PC-3 (cell line): ENCODE results near the gene KCTD5. TPM values are rescaled to one million over a fixed set of nuclear protein-coding genes. Genes with fewer than 3 reads are reported as not detected.
"Not testable (repeated sequence)": the region's sequence is repeated elsewhere in the genome, so short reads cannot be mapped to it uniquely, and the experiment has no call there.

Source experiments
- ATAC-seq: fragments of 200-7000 bp; cut with Tn5 transposase; 2 replicates; pipeline ENCODE4 v1.9.1; 2020; ENCODE audit warnings: mild to moderate bottlenecking, moderate library complexity
- BruUV-seq: library from RNA; stranded (reverse); fragments of 400-500 nt; replicated peaks from 2 replicates; lab custom pipeline; 2021; lab: Mats Ljungman, UMichigan
- CTCF ChIA-PET: fragments of 300-600 bp; sonication (Branson Sonifier 250); formaldehyde crosslinking; loops from one replicate; lab custom pipeline; 2022; ENCODE audit warnings: antibody characterized with exemption; lab: Charles Lee
- POLR2A ChIA-PET: fragments of 300-600 bp; sonication (Branson Sonifier 250); formaldehyde crosslinking; loops from one replicate; lab custom pipeline; 2022; ENCODE audit warnings: antibody characterized with exemption; ENCODE audit not compliant: unreplicated experiment; lab: Charles Lee
- DNase-seq: peaks from one replicate; pipeline ENCODE4 v3.0.0-alpha.2; 2015
- H2AFZ ChIP-seq: fragments of 300-600 bp; sonication (generic); 2 replicates; pipeline ENCODE4 v1.6.0; 2016; ENCODE audit warnings: antibody characterized with exemption, low read length
- H3F3A ChIP-seq: fragments of 300-600 bp; sonication (generic); one replicate; pipeline ENCODE4 v1.6.0; 2017; ENCODE audit warnings: antibody characterized with exemption, low read length, control low read depth, mild to moderate bottlenecking; ENCODE audit not compliant: unreplicated experiment
- H3K27ac ChIP-seq: fragments of 300-600 bp; sonication (generic); 2 replicates; pipeline ENCODE4 v1.5.1; 2016; ENCODE audit warnings: mild to moderate bottlenecking, low read length
- H3K27me3 ChIP-seq: fragments of 300-600 bp; sonication (generic); 2 replicates; pipeline ENCODE4 v1.6.1; 2016; ENCODE audit warnings: low read length, mixed read lengths
- H3K36me3 ChIP-seq: fragments of 300-600 bp; sonication (generic); 2 replicates; pipeline ENCODE4 v1.6.1; 2016; ENCODE audit warnings: low read depth, mixed run types, low read length, mixed read lengths
- H3K4me1 ChIP-seq: fragments of 300-600 bp; sonication (generic); 2 replicates; pipeline ENCODE4 v1.5.1; 2016; ENCODE audit warnings: low read length; ENCODE audit not compliant: insufficient read depth
- H3K4me2 ChIP-seq: fragments of 300-600 bp; sonication (generic); 2 replicates; pipeline ENCODE4 v1.6.0; 2016; ENCODE audit warnings: low read length
- H3K4me3 ChIP-seq: fragments of 300-600 bp; sonication (generic); 2 replicates; pipeline ENCODE4 v1.5.1; 2016; ENCODE audit warnings: mild to moderate bottlenecking, low read length, mixed read lengths
- H3K79me2 ChIP-seq: fragments of 300-600 bp; sonication (generic); 2 replicates; pipeline ENCODE4 v1.6.1; 2017; ENCODE audit warnings: low read length, mixed read lengths
- H3K9ac ChIP-seq: fragments of 300-600 bp; sonication (generic); 2 replicates; pipeline ENCODE4 v1.6.0; 2016; ENCODE audit warnings: mild to moderate bottlenecking, low read length
- H3K9me2 ChIP-seq: fragments of 300-600 bp; sonication (generic); replicated peaks from 2 replicates; pipeline ENCODE4 v1.6.1; 2016; ENCODE audit warnings: mixed run types, low read length, mixed read lengths
- H3K9me3 ChIP-seq: fragments of 300-600 bp; sonication (generic); 2 replicates; pipeline ENCODE4 v1.6.1; 2016; ENCODE audit warnings: low read length, mixed read lengths
- H4K20me1 ChIP-seq: fragments of 300-600 bp; sonication (generic); 2 replicates; pipeline ENCODE4 v1.6.1; 2016; ENCODE audit warnings: low read length, mixed read lengths
- CTCF ChIP-seq: fragments of 300-600 bp; sonication (generic); conservative IDR thresholded peaks from 2 replicates; pipeline ENCODE4 v1.5.1; 2017; ENCODE audit warnings: antibody characterized with exemption, low read depth, mild to moderate bottlenecking, low read length
- EZH2 ChIP-seq: fragments of 300-600 bp; sonication (generic); IDR thresholded peaks from one replicate; pipeline ENCODE4 v1.6.1; 2017; ENCODE audit warnings: antibody characterized with exemption, mild to moderate bottlenecking, low read length; ENCODE audit not compliant: unreplicated experiment
- EZH2phosphoT487 ChIP-seq: fragments of 300-600 bp; sonication (generic); IDR thresholded peaks from 2 replicates; pipeline ENCODE4 v1.6.1; 2018; ENCODE audit warnings: mild to moderate bottlenecking, antibody characterized with exemption, low read length, borderline replicate concordance
- intact Hi-C: fragments of 100-400 bp; cut with micrococcal nuclease; formaldehyde crosslinking; loops from 2 replicates; pipeline ENCODE4 v1.9.0; 2023
- total RNA-seq: library from RNA; depleted of rRNA; stranded (reverse); fragments of >200 nt; gene quantifications from 2 replicates; pipeline ENCODE4 v1.2.3, GENCODE V29; 2014

The KCTD5 gene
- total RNA-seq, 1 experiment from 2014 or later: 52.2 TPM

GRCh38 chr16:2720719-2721633, 38.7 kb downstream of the KCTD5 start:
- Histone ChIP-seq H3F3A (no peaks in the 10 kb centered on the region), H3K36me3 (no peaks in the 10 kb centered on the region), H4K20me1 (no peaks in the 10 kb centered on the region), H3K27ac (peak overlapping the region; percentile 42; the same call in 1 of the 2 replicates), H3K9ac (peak overlapping the region; percentile 79), H2AFZ (peak overlapping the region; percentile 77), H3K27me3 (no peaks in the 10 kb centered on the region), H3K4me1 (peaks cover 15% of the 10 kb centered on the region), H3K79me2 (no peaks in the 10 kb centered on the region), H3K4me2 (peak overlapping the region; percentile 73), H3K9me2 (no peaks in the 10 kb centered on the region), H3K9me3 (no peaks in the 10 kb centered on the region), H3K4me3 (peak overlapping the region; percentile 68)
- intact Hi-C loops: loop anchor here (5.0 kb wide), 1 partner anchor 39 kb away; the partner anchor contains the start of gene KCTD5
- DNase-seq (peak; percentile 80), ATAC-seq (peak; percentile 78)
- TF ChIP-seq EZH2: no peak
- no peak for TF ChIP-seq EZH2phosphoT487
- TF ChIP-seq CTCF: 0 out of 2 replicates have a peak, but pooled peaks have one; percentile 17
- ChIA-PET POLR2A (no interaction called here), CTCF (no interaction called here)
- no TSS peak for BruUV-seq

- POLR2A ChIA-PET, H3F3A ChIP-seq, H3K79me2 ChIP-seq, H3K9me3 ChIP-seq, H3K9me2 ChIP-seq, H3K27ac ChIP-seq, BruUV-seq, CTCF ChIA-PET, ATAC-seq, H3K27me3 ChIP-seq, DNase-seq, H3K36me3 ChIP-seq, H4K20me1 ChIP-seq: not testable (repeated sequence)
- H3K4me3 ChIP-seq: peak overlapping the region; percentile 57
- peak overlapping the region; percentile 65 for H2AFZ ChIP-seq
- intact Hi-C loops: loop anchor here (5.0 kb wide), 1 partner anchor 39 kb away; the partner anchor contains the start of gene KCTD5
- H3K4me2 ChIP-seq: peak overlapping the region; percentile 66
- H3K9ac ChIP-seq: peak overlapping the region; percentile 54
- H3K4me1 ChIP-seq: peaks cover 15% of the 10 kb centered on the region
These were observed 39.4 kb downstream of the KCTD5 start for GRCh38 chr16:2721634-2722173.

- no peak overlapping the region for H2AFZ ChIP-seq
- intact Hi-C loops: loop anchor here (5.0 kb wide), 1 partner anchor 42 kb away; the partner anchor contains the start of gene KCTD5
- H3K27me3 ChIP-seq: no peaks in the 10 kb centered on the region
- no peaks in the 10 kb centered on the region for H3F3A ChIP-seq
- ChIA-PET POLR2A (no interaction called here), CTCF (no interaction called here)
- no peaks in the 10 kb centered on the region for H3K9me2 ChIP-seq
- no peak overlapping the region for H3K4me2 ChIP-seq
- H3K4me1 ChIP-seq: peaks cover 11% of the 10 kb centered on the region
- H3K4me3 ChIP-seq: no peak overlapping the region
- H3K79me2 ChIP-seq: no peaks in the 10 kb centered on the region
- ATAC-seq (no peak), DNase-seq (no peak)
- no peak overlapping the region for H3K27ac ChIP-seq
- no peak overlapping the region for H3K9ac ChIP-seq
- no peaks in the 10 kb centered on the region for H3K9me3 ChIP-seq
- no peak for TF ChIP-seq EZH2
- TF ChIP-seq CTCF: no peak
- TF ChIP-seq EZH2phosphoT487: no peak
- BruUV-seq: no TSS peak
- no peaks in the 10 kb centered on the region for H4K20me1 ChIP-seq
- no peaks in the 10 kb centered on the region for H3K36me3 ChIP-seq
These were observed 41.9 kb downstream of the KCTD5 start for GRCh38 chr16:2724088-2724676.
